ENCODE measurements around the gene TMEM260.
"Not testable (repeated sequence)": the region's sequence is repeated elsewhere in the genome, so short reads cannot be mapped to it uniquely, and the experiment has no call there.

TMEM260 gene

DNA sequence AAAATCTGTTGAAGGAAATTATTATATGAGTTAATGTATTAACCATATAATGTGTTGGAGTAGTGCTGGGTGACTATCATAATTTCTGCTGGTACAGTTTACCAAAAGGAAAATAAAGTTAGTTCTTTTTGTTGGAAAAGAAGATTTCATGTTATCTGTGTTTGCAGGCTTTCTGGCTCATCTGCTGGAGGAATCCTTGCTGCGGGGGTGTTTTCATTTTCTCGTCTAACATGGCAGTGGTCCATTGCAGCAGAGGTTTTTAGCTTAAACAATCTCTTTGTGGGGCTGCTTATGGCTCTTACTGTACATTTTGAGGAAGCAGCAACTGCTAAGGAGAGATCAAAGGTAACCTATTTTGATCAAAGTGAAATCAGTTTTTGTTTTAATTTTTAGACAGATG lies 24.1 kb downstream of the TMEM260 start:
- DNase-seq, result no peak

DNA sequence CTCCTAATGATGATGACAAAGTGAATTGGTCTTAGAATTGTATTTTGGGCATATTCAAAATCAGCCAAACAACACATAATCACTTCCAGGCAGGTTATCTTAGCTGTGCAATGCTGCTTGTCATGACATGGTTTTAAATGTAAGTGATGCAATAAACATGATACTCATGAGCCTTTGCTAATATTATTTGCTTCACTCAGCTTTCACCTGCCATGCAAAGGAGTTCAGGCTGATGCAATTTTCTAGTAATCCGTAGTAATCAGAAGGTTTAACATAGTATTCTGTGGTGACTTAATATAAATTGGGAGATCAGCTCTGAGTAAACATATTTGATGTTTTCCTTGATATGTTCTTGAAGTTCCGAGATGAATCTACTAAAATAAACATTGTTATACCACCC lies 29.1 kb downstream of the TMEM260 start:
- no peak for DNase-seq

DNA sequence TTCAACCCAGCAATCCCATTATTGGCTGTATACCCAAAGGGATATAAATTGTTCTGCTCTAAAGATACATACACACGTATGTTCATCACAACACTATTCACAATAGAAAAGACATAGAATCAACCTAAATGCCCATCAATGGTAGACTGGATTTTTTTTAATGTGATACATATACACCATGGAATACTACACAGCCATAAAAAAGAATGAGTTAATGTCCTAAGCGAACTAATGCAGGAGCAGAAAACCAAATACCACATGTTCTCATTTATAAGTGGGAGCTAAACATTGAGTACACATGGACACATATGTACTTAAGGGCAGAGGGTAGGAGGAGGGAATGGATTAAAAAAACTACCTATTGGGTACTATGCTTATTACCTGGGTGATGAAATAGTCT lies 32.1 kb downstream of the TMEM260 start:
- DNase-seq, result not testable (repeated sequence)

DNA sequence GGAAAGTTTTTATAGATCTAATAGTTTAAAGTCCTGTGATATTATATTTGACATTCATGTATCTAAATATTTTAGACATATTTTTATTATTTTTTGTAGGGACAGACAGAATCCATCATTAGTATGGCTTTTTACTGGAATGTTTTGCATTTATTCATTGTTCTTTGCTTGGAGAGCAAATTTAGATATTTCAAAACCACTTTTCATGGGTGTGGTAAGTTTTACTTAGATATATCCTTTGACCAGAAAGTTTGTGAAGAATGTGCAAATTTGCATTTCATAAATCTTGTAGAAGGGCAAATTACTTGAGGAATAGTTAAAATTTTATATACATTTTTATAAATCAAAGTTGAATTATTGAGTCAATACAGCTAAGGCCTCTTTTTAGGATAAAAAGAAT lies 37.5 kb downstream of the TMEM260 start:
- no peak for DNase-seq

DNA sequence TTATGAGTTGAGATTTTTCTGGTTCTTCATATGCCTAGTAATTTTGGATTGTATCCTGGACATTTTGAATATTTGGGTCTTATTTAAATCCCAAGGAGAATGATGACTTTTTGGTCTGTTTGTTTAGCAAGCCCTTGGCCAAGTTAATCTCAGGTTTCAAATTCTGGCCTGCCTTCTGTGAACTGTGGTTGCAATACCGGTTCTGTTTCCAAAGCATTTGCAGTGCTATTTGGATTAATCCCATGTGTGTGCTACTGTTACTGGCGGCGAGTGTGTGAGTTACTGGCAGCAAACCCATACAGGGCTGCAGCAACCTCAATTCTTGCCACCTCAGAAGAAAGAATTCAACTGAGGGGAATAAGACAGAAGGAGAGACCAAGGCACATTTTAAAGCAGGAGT lies 51.1 kb downstream of the TMEM260 start:
- DNase-seq, result no peak

DNA sequence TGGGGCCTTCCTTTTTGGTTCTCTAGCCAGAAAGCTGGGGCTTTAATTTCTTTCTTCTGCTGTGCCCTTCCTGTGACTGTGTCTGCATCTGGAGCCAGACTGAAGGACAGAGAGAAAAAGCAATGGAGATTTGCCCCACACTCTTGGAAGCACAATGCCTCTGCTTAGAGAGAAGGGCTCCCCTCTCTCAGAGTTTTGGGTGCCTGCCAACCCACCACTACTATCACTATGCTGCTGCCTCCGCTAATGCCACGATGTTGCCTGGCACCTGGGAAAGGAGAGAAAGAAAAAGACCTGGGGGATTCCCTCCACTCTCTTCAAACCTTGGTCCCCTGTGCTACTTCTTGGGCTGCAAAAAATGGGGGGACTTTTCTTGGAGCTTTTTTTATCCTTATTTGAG lies 52.6 kb downstream of the TMEM260 start:
- DNase-seq, result no peak

DNA sequence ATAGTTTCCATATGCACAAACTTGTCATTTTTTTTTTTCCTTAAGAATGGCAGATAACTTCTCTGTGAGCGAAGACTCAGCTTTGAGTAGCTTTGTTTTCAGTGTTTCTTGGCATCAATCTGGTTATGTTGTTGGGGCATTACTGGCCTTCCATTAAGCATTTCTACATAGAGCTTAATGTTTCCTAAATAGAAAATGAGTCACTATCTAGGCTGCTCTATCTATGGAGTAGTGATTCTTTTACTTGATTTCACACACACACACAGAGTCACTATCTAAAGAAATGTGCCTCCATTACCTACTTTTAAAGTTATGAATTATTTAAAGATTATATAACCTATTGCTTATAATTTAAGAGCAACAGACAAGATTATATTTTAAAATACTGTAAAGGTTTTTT lies 53.9 kb downstream of the TMEM260 start:
- DNase-seq, result no peak

DNA sequence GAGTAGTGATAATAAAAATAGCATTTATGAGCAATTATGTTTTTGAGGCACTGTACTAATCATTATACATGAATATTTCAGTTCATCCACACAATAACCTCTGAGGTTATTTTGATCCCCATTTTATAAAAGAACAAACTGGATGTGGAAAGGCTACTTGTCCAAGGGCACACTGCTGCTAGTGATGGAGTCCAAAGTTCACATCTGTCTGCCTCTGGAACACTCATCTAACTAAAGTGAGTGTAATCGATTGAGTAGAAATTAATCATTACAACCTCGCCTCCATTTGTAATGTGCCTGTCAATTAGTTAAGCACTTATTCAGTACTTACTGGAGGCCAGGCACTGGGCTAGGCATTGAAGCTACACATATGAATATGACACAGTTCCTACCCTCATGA lies 55.4 kb downstream of the TMEM260 start:
- no peak for DNase-seq

DNA sequence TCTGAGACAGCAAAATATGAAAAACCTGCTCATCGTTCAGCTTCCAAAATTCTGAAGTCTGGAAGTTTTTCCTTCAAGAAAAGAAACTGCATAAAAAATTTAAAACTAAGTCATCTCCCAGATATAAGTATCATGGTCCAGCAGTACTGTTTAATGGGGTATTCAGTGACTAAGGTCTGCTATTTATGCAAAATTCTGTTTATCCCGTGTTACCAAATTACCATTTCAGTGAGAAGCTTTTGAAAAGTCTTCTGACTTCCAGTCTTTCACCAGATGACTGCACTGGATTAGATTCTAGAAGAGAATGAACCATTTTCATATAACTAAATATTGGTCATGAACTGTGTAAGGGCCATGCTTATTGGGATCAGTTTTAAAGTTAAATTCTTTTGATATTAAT lies 67.9 kb downstream of the TMEM260 start:
- DNase-seq, result no peak

DNA sequence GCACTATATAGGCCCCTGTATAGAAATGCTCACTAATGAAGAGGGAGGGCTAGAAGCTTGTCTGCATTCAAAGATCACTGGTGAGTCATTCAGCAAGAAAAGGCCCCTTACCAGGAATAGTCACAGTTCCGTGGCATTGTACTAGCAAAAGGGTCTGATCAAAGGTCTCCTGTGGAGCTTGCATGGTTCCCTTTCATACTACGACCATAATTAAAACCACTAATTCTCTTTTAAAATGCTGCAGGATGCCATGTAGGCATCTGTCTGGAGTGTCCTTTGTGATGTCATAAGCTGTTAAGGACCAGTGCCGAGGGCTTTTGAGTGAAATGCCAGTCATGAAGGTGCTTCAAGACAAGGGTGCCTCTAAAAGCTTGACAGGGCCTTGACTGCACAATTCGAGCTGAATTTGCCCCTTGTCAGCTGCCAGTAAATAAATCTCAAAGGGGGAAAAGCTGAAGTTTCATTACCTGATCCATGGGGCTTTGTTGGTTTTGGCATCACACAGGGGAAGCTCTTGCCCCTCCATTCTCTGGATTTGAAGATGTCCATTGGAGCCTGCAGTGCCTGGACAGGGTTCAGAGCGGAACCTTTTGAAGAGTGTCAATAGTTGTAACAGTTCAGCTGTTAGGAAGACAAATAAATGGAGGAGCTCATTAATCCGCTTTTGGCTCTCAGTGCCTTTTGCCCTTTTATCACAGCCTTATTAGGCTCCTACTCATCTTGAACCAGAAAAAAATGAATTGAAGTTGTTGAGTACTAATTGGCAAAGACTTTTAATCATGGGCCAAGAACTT lies 69.1 kb downstream of the TMEM260 start:
- no peak for DNase-seq

DNA sequence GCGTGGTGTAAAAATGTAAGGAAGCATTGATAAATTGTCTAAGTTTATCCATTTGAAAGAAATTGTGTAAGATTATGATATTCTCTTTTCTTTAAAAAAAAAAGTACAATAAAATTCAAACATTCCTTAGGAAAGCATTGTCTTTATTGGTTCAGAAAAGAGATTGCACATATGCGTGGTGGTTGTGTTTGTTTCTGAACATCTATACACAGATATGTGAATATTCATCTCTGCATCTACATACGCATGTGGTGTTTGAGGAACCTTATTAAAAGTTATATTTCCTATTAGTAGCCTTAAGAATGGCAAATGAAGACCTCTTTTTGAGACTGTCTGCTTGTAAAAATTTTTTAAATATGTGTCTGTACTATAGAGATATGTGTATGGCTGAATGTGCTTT lies 69.8 kb downstream of the TMEM260 start:
- no peak for DNase-seq

DNA sequence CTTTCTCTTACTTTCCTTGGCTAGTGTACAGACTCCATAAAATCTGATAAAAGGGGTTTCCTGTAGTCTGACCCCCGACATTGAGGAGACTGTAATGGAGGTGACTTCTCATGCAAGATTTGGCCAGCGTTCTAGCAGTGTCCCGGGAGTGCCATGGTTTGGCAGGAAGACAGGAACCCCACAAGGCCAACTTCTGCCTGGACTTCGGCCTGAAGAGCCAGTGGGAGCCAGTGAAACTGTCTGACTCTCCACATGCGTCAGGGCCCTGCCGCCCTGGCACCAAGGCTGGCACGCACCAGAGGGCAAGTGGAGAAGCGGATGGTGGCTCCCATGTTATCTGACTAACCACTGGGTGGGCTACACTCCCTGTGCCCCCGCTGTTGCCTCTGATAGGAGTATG lies 70.5 kb downstream of the TMEM260 start:
- DNase-seq, result no peak

DNA sequence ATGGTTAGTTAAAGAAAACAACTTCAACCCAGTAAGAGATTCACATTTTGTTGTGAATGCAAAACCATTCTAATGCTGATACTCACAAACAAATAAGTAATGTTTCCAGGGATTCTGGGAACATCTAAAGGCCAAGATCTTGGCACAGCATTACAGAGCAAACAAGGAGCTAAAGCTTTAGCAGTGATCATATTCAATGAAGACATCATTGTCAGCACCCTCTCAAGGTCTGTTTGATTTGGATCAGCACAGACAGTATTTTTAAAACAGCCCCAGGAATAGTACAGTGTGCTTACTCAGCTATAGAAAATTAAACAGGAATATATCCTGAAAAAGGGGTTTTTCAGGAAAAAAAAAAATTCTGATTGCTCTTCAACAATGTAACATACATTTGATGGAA lies 71.4 kb downstream of the TMEM260 start:
- DNase-seq, result no peak

DNA sequence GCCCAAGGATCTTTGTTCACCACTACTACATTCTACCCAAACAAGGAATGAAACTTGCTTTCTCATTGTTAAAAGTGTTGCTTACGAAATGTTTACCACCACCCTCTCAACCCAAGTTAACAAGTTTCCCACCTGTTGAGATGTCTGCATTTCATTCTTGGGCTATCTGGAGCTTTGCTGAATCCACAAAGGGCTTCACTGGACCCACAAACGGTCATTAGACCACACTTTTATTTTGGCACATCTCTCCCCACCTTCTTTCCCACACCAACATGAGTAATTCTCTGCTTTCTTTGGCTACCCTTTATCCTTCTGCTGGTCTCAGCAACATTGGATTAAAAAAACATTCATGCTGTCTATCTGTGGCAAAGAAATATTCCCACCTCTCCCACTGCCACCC lies 78.0 kb downstream of the TMEM260 start:
- DNase-seq, result no peak

DNA sequence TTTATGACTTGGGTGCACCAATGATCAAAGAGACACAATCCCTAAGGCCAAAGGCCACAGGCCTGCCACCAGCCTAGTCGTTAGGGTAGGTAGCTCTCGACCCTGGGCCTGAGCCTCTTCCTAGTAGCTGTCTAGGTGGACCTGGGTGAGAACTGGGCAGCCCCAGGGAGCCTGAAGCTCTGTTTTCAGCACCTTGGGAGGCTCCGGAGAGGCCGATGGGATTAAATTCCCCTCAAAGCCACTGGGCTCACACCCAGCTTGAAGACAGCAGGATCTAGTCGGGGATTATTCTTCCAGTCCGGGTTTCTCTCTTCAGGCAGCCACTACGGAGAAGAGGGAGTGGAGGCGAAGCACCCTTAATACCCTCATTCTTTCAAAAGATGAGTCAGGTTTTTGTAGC lies 79.8 kb downstream of the TMEM260 start:
- DNase-seq, result no peak

DNA sequence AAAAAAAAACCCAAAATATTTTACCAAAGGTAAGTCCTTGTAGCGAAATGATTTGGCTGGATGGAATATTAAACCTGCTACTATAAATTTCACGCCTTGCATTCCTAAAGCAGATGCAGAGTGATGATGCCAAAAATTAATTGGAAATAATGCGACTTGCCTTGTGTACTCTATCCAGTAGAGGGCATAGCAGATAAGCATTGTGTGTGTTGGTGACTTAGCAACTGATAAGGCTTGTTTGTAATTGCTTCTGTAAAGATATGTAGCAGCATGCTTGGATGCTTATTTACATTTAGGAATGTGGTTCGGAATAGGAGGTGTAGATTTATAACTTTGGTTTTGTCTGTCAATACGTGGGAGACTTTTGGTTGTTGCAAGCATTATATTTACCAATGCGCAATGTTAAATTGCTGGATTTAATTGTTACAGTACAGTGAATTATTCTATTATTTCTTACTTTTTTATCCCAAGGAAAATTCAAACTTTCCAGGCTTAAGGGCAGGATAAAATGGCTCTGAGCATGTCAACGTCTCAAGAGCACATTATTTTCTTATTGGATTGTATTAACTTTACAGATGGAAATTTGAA lies 80.5 kb downstream of the TMEM260 start:
- no peak for DNase-seq

DNA sequence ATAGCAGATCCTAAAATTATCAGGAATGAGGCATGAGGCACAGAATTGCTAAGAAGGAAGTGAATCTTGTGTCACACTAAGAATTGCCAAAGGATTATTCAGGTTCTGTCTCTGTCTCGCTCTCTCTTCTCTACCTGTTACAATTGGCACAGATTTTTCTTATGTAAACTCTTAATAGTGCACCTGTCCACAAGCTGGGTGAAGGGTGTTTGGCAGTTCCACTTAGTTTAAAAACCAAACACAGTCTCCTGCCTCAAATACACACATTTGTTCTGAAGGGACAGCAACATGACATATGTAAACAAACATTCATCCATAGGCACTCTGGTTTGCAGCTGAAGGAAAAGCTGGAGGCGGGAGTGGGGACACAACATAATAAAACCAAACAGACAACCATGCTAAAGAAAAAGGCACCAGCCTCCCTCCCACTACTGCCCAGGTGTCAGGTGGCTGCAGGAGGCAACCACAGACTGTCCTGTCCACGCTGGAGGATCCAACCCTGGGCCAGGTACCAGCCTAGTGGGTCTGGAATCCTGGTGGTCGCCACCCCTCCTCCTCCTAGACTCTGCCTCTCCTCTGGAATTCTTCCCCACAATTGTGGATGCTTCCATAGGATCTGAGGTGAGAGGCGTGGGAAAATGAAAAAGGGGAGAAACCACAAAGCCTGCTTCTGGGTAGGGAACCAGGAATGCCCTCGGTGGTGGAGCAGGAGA lies 81.2 kb downstream of the TMEM260 start:
- no peak for DNase-seq

DNA sequence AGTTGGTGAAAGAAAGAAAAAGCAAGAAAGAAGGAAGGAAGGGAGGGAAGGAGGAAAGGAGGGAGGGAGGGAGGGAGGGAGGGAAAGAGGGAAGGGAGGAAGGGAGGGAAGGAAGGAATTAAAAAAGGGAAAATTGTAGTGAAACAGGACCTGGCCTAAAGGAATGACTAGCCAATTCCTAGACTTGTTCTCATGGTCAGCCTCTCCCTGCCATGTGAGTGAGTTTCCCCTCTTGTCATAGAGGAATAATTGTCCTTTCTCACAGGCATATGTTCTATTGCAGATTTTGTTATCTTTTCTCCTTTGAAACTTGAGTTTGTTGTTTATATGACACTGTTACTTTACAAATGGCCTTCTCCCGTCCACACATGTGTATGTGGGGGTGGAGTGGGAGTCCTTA lies 81.9 kb downstream of the TMEM260 start:
- no peak for DNase-seq

DNA sequence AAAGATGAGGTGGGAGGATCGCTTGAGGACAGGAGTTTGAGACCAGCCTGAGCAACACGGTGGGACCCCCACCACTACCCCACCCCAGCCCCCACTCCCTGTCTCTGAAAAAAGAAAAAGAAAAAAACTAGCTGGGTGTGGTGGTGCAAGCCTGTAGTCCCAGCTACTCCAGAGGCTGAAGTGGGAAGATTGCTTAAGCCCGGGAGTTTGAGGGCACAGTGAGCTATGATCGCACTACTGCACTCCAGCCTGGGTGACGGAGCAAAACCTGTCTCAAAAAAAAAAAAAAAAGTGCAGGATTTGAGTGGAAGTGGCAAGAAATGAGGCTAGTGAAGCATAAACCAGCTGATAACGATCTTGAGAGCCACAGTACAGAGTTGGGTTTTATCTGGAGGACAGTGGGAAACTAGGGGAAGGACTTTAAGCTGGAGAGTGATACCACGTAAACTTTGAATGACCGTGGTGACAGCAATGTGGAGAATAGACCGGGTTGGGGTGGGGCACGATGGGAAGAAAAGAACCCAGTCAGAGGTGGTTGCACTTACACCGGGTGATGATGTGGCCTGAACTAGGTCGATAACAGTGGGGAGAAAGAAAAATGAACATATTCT lies 85.3 kb downstream of the TMEM260 start:
- DNase-seq, result no peak

DNA sequence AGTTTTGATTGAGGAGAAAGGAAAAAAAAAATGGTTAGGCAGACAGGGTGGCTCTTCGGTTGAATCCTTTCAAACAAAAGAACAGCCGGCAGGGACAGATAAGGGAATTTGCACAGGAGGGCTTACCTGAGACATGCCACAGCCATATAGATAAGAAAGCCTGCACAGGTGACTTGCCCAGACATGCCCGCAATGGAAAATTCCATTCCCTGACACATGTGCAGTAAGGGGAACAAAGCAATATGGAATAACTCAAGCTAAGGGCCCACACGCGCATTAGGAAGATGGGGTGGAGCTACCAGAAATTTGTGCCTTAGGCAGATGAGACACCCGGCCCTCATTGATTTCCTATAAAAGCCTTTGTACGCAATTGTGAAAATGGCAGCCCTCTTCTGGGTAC lies 86.7 kb downstream of the TMEM260 start:
- no peak for DNase-seq

DNA sequence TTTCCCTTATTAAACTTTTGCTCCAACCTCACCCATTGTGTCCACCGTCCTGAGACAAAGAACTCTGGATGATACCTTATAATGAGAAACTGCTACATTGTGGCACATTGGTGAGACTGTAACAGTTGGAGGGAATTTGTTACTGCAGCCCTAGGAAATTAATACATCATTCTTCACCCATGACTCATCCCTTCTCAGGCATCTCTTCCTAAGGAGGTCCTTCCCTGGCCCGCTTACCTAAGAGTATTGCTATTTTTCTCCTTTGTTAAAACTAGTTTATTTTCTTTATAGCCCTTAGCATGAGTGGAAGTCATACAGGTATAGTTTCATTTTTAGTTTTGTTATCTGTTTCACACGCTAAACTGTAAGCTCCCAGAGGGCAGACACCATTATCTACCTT lies 87.1 kb downstream of the TMEM260 start:
- no peak for DNase-seq

DNA sequence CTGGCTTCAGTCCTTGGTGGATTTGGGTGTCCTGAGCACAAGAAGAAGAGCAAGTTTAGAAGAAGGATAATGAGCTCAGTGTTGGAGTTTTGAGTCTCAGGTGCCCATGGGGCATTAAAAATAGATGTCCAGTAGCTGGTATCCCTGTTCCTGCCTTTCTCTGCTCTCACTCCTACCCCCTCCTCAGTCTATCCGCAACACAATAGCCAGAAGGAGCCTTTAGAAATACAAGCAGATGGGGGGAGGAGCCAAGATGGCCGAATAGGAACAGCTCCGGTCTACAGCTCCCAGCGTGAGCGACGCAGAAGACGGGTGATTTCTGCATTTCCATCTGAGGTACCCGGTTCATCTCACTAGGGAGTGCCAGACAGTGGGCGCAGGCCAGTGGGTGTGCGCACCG lies 87.7 kb downstream of the TMEM260 start:
- DNase-seq, result not testable (repeated sequence)

DNA sequence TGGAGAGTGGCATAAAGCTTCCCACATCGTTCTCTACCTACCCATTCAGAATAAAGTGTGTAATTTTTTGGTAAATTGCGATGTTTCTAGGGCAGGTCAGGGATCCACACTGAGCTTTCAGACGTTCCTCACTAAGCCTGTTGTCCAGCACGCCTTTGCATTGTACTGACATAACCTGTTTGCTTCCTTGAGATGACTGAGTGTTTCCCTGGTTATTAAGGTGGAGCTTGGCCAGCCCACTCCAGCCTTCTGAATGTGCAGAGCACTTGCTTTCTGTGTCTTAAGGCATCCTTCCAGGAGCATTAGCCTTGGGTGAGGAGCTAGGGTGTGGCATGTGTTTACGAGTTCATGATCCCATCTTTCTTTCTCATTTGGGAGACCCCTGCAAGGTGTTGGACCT lies 96.4 kb downstream of the TMEM260 start:
- DNase-seq, result no peak

DNA sequence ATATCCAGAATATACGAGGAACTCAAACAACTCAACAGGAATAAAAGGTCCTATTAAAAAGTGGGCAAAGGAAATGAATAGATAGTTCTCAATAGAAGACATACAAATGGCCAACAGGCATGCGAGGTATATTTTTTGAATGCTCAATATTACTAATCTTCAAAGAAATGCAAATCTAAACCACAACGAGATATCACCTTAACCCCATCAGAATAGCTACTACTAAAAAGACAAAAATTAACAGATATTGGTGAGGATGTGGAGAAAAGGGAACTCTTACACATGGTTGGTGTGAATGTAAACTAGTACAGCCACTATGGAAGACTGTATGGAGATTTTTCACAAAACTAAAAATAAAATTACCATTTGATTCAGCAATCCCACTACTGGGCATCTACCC lies 99.2 kb downstream of the TMEM260 start:
- DNase-seq, result no peak

Measured in activated CD4-positive, alpha-beta T cell treated with anti-CD3 and anti-CD28 coated beads, Interleukin-2, amount 50 U/mL, for 4 hours (primary cell).